NB4 (cell line): ENCODE data around the gene UBE2C.
A peak's percentile ranks its signal among the peaks of the same experiment; 100 is the strongest.

Experiments used
- DNase-seq: peaks from one replicate; pipeline ENCODE4 v3.0.0; 2010; ENCODE audit warnings: low read depth
- H3K4me3 ChIP-seq: one replicate; pipeline ENCODE4 v1.5.1; 2011; ENCODE audit warnings: mild to moderate bottlenecking, low read depth, low read length, moderate library complexity
- CTCF ChIP-seq: IDR thresholded peaks from one replicate; pipeline ENCODE4 v1.5.1; 2012; ENCODE audit warnings: low read depth, low read length
- MAX ChIP-seq: IDR thresholded peaks from 2 replicates; pipeline ENCODE4 v1.6.1; 2011; ENCODE audit warnings: low read depth, low read length
- MYC ChIP-seq: IDR thresholded peaks from 2 replicates; pipeline ENCODE4 v1.6.1; 2011; ENCODE audit warnings: low read depth, low read length
- POLR2A ChIP-seq: IDR thresholded peaks from 2 replicates; pipeline ENCODE4 v1.6.1; 2011; ENCODE audit warnings: mild to moderate bottlenecking; ENCODE audit not compliant: insufficient read length; ENCODE audit errors: extremely low read depth

Gene UBE2C

GRCh38 chr20:45851501-45851900, 39.1 kb downstream of the UBE2C start:
- TF ChIP-seq MYC (no peak), POLR2A (no peak), MAX (no peak), CTCF (no peak)
- H3K4me3 ChIP-seq, result no peak overlapping the region
- no peak for DNase-seq

DNA sequence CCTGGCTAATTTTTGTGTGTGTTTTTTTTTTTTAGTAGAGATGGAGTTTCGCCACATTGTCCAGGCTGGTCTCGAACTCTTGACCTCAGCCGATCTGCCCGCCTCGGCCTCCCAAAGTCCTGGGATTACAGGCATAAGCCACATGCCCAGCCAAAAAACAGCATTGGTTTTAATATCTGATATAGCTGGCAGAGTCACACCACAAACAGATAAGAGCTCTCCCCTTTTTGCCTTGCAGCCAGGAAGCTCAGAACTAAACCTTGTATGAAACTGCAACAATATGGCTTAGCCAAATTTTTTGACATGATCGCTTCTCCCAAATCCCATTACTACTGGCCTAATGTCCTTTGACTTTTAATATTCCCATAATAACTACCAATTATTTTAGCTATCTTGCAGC, 39.9 kb downstream of the UBE2C start:
- DNase-seq, result no peak
- no peak overlapping the region for H3K4me3 ChIP-seq
- TF ChIP-seq MAX (no peak), CTCF (no peak)

DNA sequence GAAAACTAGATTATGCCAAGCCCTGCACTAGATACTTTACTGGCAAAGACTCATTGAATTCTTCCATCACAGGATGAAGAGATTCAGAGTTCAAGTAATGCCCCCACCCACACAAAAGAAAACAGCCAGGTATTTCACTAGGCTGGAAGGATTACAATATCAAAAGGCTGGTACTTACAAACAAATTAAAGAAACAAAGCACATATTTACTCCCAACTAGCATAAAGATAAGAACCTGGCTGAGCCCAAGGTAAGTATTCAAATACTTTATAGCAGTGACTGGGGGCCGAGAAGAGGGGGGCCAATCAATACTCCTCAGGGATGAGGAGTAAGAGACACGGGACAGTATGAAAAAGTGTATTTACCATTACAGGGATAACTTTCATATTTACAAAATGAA, 41.0 kb downstream of the UBE2C start:
- no peak overlapping the region for H3K4me3 ChIP-seq

DNA sequence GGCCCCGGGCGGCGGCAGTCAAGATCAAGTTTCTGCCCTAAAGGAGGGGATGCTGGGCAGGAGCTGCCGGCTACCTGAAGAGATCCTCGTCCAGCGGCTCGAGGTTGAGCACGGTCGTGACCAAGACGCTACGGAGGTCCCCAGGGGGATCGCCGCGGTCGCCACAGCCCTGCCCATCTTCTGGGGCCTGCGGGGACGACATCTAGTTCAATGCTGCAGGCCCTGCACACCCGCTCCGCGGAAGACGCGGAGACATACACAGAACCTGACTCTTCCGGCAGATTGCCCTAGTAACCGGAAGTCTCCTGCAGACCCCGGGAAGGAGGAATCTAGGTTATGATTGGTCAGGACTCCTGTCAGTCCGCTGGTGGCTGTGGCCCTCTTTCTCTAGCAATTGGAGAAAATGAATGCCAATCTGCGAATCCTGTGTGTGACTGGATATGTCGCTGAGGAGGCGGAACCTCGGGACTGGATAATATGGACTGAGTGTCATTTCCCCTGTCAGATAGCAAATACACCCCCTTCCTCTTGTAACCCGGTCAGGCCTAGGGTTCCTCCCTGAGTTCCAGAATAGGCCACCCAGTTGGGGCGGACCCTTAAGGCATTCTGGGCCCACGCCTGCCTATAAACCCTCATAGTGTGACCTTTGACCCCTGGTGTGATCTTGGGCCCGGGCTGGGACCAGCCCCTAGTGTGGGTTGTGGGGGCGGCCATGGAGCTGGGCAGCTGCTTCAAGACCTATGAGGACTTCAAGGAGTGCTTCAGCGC, 44.9 kb downstream of the UBE2C start, which contains the start of the genes ACOT8 and ZSWIM3:
Gene ACOT8 (minus strand): TSS at position 279 of the 768 bp plus-strand sequence. CDS start 77 bp downstream, at position 202.
Gene ZSWIM3 (plus strand): TSS at position 501 of the 768 bp plus-strand sequence. CDS start 212 bp downstream, at position 713.
- peak; percentile 100 for DNase-seq
- H3K4me3 ChIP-seq, result peak within 1 kb of the TSS; percentile 90
- TF ChIP-seq MYC (peak; percentile 18; the same call in 1 of the 2 replicates), CTCF (no peak), POLR2A (peak; percentile 80), MAX (0 out of 2 replicates have a peak, but pooled peaks have one; percentile 3)

More for the DNA sequence above, 41.0 kb downstream of the UBE2C start:
- DNase-seq, result no peak
- TF ChIP-seq MYC, result no peak
- no peak for TF ChIP-seq POLR2A

DNA sequence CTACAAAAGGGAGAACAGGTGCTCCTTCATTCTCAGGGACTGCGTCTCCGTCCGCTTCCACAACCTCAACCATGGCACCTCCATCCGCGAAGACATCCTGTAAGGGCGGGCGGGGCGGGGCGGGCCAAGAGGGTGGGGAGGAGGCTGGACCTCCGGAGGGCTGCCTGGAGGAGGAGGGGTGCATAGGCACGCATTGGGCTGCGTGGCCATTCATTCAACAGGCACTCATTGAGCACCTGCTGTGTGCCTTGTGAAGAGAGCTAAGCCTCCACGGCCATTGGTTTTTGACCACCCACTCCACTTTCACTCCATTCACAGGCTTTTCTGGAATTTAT, 45.4 kb downstream of the UBE2C start:
- peak overlapping the region; percentile 90 for H3K4me3 ChIP-seq
- no peak for DNase-seq
- TF ChIP-seq POLR2A, result no peak
- TF ChIP-seq MAX, result peak; percentile 5; the same call in 1 of the 2 replicates

GRCh38 chr20:45859916-45860315, 47.5 kb downstream of the UBE2C start:
- no peak for DNase-seq
- TF ChIP-seq CTCF (no peak), MYC (no peak), POLR2A (no peak)
- no peak overlapping the region for H3K4me3 ChIP-seq

GRCh38 chr20:45860560-45861220, 48.2 kb downstream of the UBE2C start:
- no peak for TF ChIP-seq MAX
- TF ChIP-seq CTCF, result no peak
- TF ChIP-seq MYC, result no peak
- TF ChIP-seq POLR2A, result no peak
- no peak for DNase-seq
- H3K4me3 ChIP-seq, result no peak overlapping the region
